Endothelial cell of umbilical vein (primary cell): ENCODE data around the gene IFNGR1. TPM values are rescaled to one million over a fixed set of nuclear protein-coding genes. Genes with fewer than 3 reads are reported as not detected.

Experiments used
- BruUV-seq: library from RNA; stranded (reverse); fragments of 400-500 nt; replicated peaks from 2 replicates; lab custom pipeline; 2021; lab: Mats Ljungman, UMichigan
- CTCF ChIA-PET: fragments of 300-600, 350-600 bp; sonication (Branson Sonifier 250); formaldehyde crosslinking; loops from one replicate; lab custom pipeline; 2021; ENCODE audit warnings: antibody characterized with exemption, inconsistent platforms; lab: Charles Lee
- POLR2A ChIA-PET: fragments of 300-600, 350-600 bp; sonication (Branson Sonifier 250); formaldehyde crosslinking; loops from one replicate; lab custom pipeline; 2021; ENCODE audit warnings: antibody characterized with exemption, inconsistent platforms; lab: Charles Lee
- DNase-seq: peaks from one replicate; pipeline ENCODE4 v3.0.0-alpha.2; 2011; ENCODE audit warnings: low read depth, low spot score
- FAIRE-seq: peaks from 2 replicates; lab custom pipeline; 2011; peaks lifted over from hg19 to GRCh38; lab: Jason Lieb, UNC
- H2AFZ ChIP-seq: 2 replicates; pipeline ENCODE4 v1.6.0; 2012; ENCODE audit warnings: low read depth, low read length, control low read depth, inconsistent platforms
- H3K27ac ChIP-seq: 2 replicates; pipeline ENCODE4 v1.5.1; 2011; ENCODE audit warnings: low read depth, mild to moderate bottlenecking, control low read depth, low read length, moderate library complexity; ENCODE audit not compliant: insufficient read depth
- H3K27me3 ChIP-seq, 2 experiments: 2 replicates each; pipeline versions ENCODE4 v1.6.0 to v1.6.1; 2011; ENCODE audit warnings: low read length in 2 of 2, mixed read lengths in 1 of 2; ENCODE audit not compliant: control insufficient read depth in 2 of 2, insufficient read depth in 2 of 2
- H3K36me3 ChIP-seq, 2 experiments: 2 replicates in 1 of 2; 3 replicates in 1 of 2; pipeline ENCODE4 v1.5.1; 2011; ENCODE audit warnings: low read length in 2 of 2, mild to moderate bottlenecking in 1 of 2, moderate library complexity in 1 of 2; ENCODE audit not compliant: control insufficient read depth in 2 of 2, insufficient read depth in 2 of 2; ENCODE audit errors: extremely low read depth in 1 of 2
- H3K4me1 ChIP-seq: 3 replicates; pipeline ENCODE4 v1.5.1; 2011; ENCODE audit warnings: mild to moderate bottlenecking, low read length; ENCODE audit not compliant: control insufficient read depth, insufficient read depth; ENCODE audit errors: extremely low read depth
- H3K4me2 ChIP-seq: 2 replicates; pipeline ENCODE4 v1.6.1; 2011; ENCODE audit warnings: low read length, control low read depth, mixed read lengths; ENCODE audit not compliant: insufficient read depth
- H3K4me3 ChIP-seq, 3 experiments: fragments of 200-600 bp in 1 of 3; sonication (generic), shearing (Covaris generic) in 1 of 3; replicated peaks in 1 of 3; 2 replicates each; pipeline ENCODE4 v1.5.1; 2011 to 2016; ENCODE audit warnings: control low read depth in 3 of 3, low read length in 3 of 3, mild to moderate bottlenecking in 2 of 3, inconsistent platforms in 1 of 3, low read depth in 1 of 3, moderate library complexity in 1 of 3; ENCODE audit not compliant: insufficient read depth in 1 of 3
- H3K79me2 ChIP-seq: 2 replicates; pipeline ENCODE4 v1.6.0; 2012; ENCODE audit warnings: low read length, inconsistent platforms; ENCODE audit not compliant: control insufficient read depth, insufficient read depth
- H3K9ac ChIP-seq: replicated peaks from 2 replicates; pipeline ENCODE3; 2011; ENCODE audit warnings: low read length, control low read depth; ENCODE audit not compliant: insufficient read depth; ENCODE audit errors: extremely low read depth
- H3K9me1 ChIP-seq: replicated peaks from 3 replicates; pipeline ENCODE4 v1.6.0; 2011; ENCODE audit warnings: mild to moderate bottlenecking, low read length; ENCODE audit not compliant: control insufficient read depth, insufficient read depth; ENCODE audit errors: extremely low read depth
- H3K9me3 ChIP-seq: replicated peaks from 2 replicates; pipeline ENCODE4 v1.5.1; 2012; ENCODE audit warnings: low read length, inconsistent platforms; ENCODE audit not compliant: control insufficient read depth, insufficient read depth
- H4K20me1 ChIP-seq: replicated peaks from 2 replicates; pipeline ENCODE3; 2011; ENCODE audit warnings: mild to moderate bottlenecking, low read length; ENCODE audit not compliant: control insufficient read depth, insufficient read depth; ENCODE audit errors: extremely low read depth
- EZH2 ChIP-seq: IDR thresholded peaks from 2 replicates; pipeline ENCODE4 v1.6.1; 2012; ENCODE audit warnings: borderline replicate concordance, low read depth, mild to moderate bottlenecking, moderate library complexity, low read length, inconsistent platforms; ENCODE audit not compliant: severe bottlenecking
- FOS ChIP-seq: IDR thresholded peaks from 2 replicates; pipeline ENCODE4 v1.6.1; 2011; ENCODE audit warnings: mild to moderate bottlenecking, low read length, moderate library complexity, borderline replicate concordance; ENCODE audit not compliant: insufficient read depth
- GATA2 ChIP-seq: IDR thresholded peaks from 2 replicates; pipeline ENCODE4 v1.7.0; 2011; ENCODE audit warnings: low read depth, mild to moderate bottlenecking, moderate library complexity, mixed read lengths, low read length; ENCODE audit not compliant: insufficient read length, insufficient read depth
- JUN ChIP-seq: IDR thresholded peaks from 2 replicates; pipeline ENCODE4 v1.6.1; 2011; ENCODE audit warnings: borderline replicate concordance, low read depth; ENCODE audit not compliant: insufficient read length, insufficient read depth
- MAX ChIP-seq: IDR thresholded peaks from 2 replicates; pipeline ENCODE4 v1.6.1; 2011; ENCODE audit not compliant: insufficient read depth, insufficient read length
- MYC ChIP-seq: IDR thresholded peaks from one replicate; pipeline ENCODE4 v1.6.1; 2011; ENCODE audit warnings: mild to moderate bottlenecking, low read depth, low read length
- POLR2A ChIP-seq: IDR thresholded peaks from 2 replicates; pipeline ENCODE4 v1.6.1; 2012; ENCODE audit warnings: low read depth, mild to moderate bottlenecking, control low read depth, low read length
- POLR2AphosphoS5 ChIP-seq: IDR thresholded peaks from 2 replicates; pipeline ENCODE4 v1.6.1; 2012; ENCODE audit warnings: low read depth, mild to moderate bottlenecking, control low read depth, low read length, moderate library complexity; ENCODE audit not compliant: insufficient read depth
- dilution Hi-C: fragments of 300-500 bp; cut with MboI; formaldehyde crosslinking; loops from one replicate; pipeline ENCODE4 v1.15.0; 2019; ENCODE audit warnings: low sequenced_read_pairs; ENCODE audit not compliant: extremely low pct_ligation_motif_present
- intact Hi-C: fragments of 100-400 bp; cut with micrococcal nuclease; formaldehyde crosslinking; loops from one replicate; pipeline ENCODE4 v1.10.0; 2022
- polyA plus RNA-seq, 4 experiments: library from polyadenylated mRNA; depleted of rRNA in 3 of 4; stranded (reverse) in 3 of 4; unstranded in 1 of 4; fragments of >200 nt; gene quantifications; 2 replicates each; pipeline versions ENCODE4 v1.2.1 to v1.2.3, GENCODE V29; 2011 to 2012; ENCODE audit warnings: missing spikeins in 1 of 4
- total RNA-seq: library from RNA; stranded (reverse); gene quantifications from 2 replicates; pipeline ENCODE4 v1.2.3, GENCODE V29; 2021
- TF ChIP-seq, protein P1 (sequence below), 2 donors: IDR thresholded peaks; 1 replicate in 1 of 2; 2 replicates in 1 of 2; pipeline ENCODE4 v1.5.1; 2011; ENCODE audit warnings: low read length in 2 of 2, mild to moderate bottlenecking in 2 of 2, moderate library complexity in 2 of 2, control low read depth in 1 of 2, inconsistent platforms in 1 of 2, low read depth in 1 of 2; ENCODE audit not compliant: insufficient read depth in 1 of 2; ENCODE audit errors: extremely low read depth in 1 of 2

Gene IFNGR1
- total and polyA plus RNA-seq, 2 donors (not counting 3 experiments of a cell fraction or from before 2014, with no cell fraction given), result 19.1 to 31.2 TPM

DNA sequence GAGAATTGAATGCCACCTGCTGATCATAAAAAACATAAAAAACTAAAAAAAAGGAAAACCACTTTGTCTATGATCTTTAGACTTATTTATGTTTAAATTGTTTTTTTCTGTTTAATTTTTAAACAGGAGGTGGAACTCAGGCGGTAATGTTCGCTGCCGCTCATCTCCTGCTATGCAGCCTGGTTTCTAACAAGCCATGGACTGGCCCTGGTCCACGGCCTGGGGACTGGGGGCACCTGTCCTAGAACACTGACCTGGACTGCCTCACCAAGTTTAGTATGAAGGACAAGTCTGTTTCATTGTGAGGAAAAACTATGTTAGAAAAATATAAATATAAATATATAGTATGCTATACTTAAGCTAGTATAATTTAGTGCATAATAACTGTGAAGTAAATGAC lies 27.0 kb upstream of the IFNGR1 start:
- intact Hi-C loops (no loop called here), dilution Hi-C loops (no loop called here)
- BruUV-seq, result no TSS peak
- Histone ChIP-seq H3K27me3 (peaks cover 4% of the 10 kb centered on the region in 2 experiments), H3K36me3 (no peaks in the 10 kb centered on the region), H3K27ac (no peak overlapping the region), H3K4me3 (no peak overlapping the region), H2AFZ (no peak overlapping the region), H3K79me2 (no peaks in the 10 kb centered on the region), H4K20me1 (no peaks in the 10 kb centered on the region), H3K4me1 (no peaks in the 10 kb centered on the region), H3K9ac (no peak overlapping the region), H3K4me2 (no peak overlapping the region), H3K9me3 (no peaks in the 10 kb centered on the region), H3K9me1 (no peaks in the 10 kb centered on the region)
- TF ChIP-seq MYC (no peak), MAX (no peak), POLR2A (no peak), GATA2 (no peak), EZH2 (no peak), POLR2AphosphoS5 (no peak), JUN (no peak), FOS (no peak)
- TF ChIP-seq, protein P1, sequence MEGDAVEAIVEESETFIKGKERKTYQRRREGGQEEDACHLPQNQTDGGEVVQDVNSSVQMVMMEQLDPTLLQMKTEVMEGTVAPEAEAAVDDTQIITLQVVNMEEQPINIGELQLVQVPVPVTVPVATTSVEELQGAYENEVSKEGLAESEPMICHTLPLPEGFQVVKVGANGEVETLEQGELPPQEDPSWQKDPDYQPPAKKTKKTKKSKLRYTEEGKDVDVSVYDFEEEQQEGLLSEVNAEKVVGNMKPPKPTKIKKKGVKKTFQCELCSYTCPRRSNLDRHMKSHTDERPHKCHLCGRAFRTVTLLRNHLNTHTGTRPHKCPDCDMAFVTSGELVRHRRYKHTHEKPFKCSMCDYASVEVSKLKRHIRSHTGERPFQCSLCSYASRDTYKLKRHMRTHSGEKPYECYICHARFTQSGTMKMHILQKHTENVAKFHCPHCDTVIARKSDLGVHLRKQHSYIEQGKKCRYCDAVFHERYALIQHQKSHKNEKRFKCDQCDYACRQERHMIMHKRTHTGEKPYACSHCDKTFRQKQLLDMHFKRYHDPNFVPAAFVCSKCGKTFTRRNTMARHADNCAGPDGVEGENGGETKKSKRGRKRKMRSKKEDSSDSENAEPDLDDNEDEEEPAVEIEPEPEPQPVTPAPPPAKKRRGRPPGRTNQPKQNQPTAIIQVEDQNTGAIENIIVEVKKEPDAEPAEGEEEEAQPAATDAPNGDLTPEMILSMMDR (IDR thresholded peaks at IDR 0.05; ENCODE audit: extremely low read depth in 1 of 2, insufficient read depth in 1 of 2, low read depth in 1 of 2, low read length in 2 of 2), result no peak
- CTCF ChIA-PET, result interaction anchor here (1.6 kb wide), 1 partner anchor 25 kb away, joined by 5 read pairs; no protein-coding TSS in a partner anchor
- FAIRE-seq (no peak), DNase-seq (no peak)
- POLR2A ChIA-PET, result no interaction called here
